ENCODE data around the gene OR2A1.
"Not testable (repeated sequence)": the region's sequence is repeated elsewhere in the genome, so short reads cannot be mapped to it uniquely, and the experiment has no call there.

- not testable (repeated sequence) for TF ChIP-seq CTCF (IDR thresholded peaks at IDR 0.05); SP1 (CRISPR knock-in tag; conservative IDR thresholded peaks at IDR 0.05); CBFB (CRISPR knock-in tag; IDR thresholded peaks at IDR 0.05; ENCODE audit: low read depth); ZBTB43 (CRISPR knock-in tag; IDR thresholded peaks at IDR 0.05); ZNF263 (CRISPR knock-in tag; IDR thresholded peaks at IDR 0.05; ENCODE audit: low read depth)
Measured at GRCh38 chr7:144351667-144352066, 39.4 kb downstream of the OR2A1 start.
